ENCODE results near the gene MARCHF10. TPM values are rescaled to one million over a fixed set of nuclear protein-coding genes. Genes with fewer than 3 reads are reported as not detected.

The MARCHF10 gene
- total RNA-seq, 4 donors from 2014 or later = 0.19 TPM; not detected in 3

DNA sequence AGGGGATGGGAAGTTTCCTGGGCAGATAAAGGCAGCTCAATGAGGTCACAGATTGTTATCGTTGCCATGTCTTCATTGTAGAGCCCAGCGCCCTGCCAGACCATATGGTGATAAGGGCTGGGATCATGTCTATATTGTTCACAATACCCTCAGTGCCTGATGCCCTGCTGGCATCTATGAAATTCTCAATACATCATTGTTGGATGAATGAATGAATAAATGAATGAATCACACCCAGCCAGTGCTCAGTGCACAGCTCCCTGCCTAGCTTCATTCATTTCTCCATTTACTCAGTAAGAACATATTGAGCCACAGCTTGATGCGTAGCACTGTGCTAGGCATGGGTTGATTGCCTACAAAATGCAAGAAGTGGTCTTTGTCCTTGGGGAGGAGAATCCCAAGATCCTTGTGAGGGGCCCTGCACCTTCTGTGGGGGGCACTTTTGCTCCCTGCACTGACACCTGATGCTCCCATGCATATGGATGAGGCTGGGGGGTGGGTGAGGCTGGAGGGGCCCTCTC, 150.9 kb downstream of the MARCHF10 start:
- H3K4me1 ChIP-seq = peaks cover 0 to 24% (median 20%) of the 10 kb centered on the region in 3 donors
- no peak overlapping the region for H3K27ac ChIP-seq
- no peak for ATAC-seq
- TF ChIP-seq, protein P1, sequence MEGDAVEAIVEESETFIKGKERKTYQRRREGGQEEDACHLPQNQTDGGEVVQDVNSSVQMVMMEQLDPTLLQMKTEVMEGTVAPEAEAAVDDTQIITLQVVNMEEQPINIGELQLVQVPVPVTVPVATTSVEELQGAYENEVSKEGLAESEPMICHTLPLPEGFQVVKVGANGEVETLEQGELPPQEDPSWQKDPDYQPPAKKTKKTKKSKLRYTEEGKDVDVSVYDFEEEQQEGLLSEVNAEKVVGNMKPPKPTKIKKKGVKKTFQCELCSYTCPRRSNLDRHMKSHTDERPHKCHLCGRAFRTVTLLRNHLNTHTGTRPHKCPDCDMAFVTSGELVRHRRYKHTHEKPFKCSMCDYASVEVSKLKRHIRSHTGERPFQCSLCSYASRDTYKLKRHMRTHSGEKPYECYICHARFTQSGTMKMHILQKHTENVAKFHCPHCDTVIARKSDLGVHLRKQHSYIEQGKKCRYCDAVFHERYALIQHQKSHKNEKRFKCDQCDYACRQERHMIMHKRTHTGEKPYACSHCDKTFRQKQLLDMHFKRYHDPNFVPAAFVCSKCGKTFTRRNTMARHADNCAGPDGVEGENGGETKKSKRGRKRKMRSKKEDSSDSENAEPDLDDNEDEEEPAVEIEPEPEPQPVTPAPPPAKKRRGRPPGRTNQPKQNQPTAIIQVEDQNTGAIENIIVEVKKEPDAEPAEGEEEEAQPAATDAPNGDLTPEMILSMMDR (IDR thresholded peaks at IDR 0.05) = no peak
- TF ChIP-seq POLR2AphosphoS5 (IDR thresholded peaks at IDR 0.05) = no peak
- TF ChIP-seq EP300 (IDR thresholded peaks at IDR 0.05) = no peak
- no peak for TF ChIP-seq POLR2A (IDR thresholded peaks at IDR 0.05)
- peaks cover 22% of the 10 kb centered on the region for H3K27me3 ChIP-seq
- H3K4me3 ChIP-seq = no peak overlapping the region
- no peaks in the 10 kb centered on the region for H3K36me3 ChIP-seq
- 73 to 93% methylated on average over 2 to 3 of the region's 3 CpGs for WGBS, 2 donors (ENCODE audit: low coverage in 1 of 2)
- peaks cover 0 to 19% (median 0%) of the 10 kb centered on the region in 3 donors for H3K9me3 ChIP-seq

DNA sequence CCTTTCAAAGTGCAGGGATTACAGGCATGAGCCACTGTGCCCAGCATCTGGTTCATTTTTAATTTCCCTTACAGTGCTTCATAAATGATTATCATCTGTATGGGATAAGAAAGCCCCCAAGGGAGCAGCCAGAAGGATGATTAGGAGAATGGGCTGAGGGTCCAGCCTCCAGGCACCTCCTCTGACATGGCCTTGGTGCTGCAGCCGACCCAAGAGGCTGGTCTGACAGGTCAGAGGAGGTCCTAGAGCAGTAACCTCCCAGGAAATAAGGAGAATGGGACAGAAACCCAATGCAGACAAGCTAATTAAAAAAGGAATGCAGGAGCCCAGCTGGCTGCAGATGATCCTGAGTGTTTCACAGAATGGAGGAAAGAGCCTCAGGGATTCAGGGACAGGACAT, 151.7 kb downstream of the MARCHF10 start:
- no peak overlapping the region for H3K27ac ChIP-seq
- no CpG with 5 or more reads among the region's 1 CpG for WGBS, 2 donors (ENCODE audit: low coverage in 1 of 2)
- H3K4me1 ChIP-seq = peaks cover 0 to 27% (median 23%) of the 10 kb centered on the region in 3 donors
- H3K36me3 ChIP-seq = no peaks in the 10 kb centered on the region
- TF ChIP-seq POLR2AphosphoS5 (IDR thresholded peaks at IDR 0.05) (no peak), EP300 (IDR thresholded peaks at IDR 0.05) (no peak), POLR2A (IDR thresholded peaks at IDR 0.05) (no peak)
- TF ChIP-seq, protein P1 (IDR thresholded peaks at IDR 0.05) = no peak
- ATAC-seq = no peak
- no peak overlapping the region for H3K4me3 ChIP-seq
- H3K9me3 ChIP-seq = peaks cover 0 to 19% (median 0%) of the 10 kb centered on the region in 3 donors
- H3K27me3 ChIP-seq = peaks cover 29% of the 10 kb centered on the region

DNA sequence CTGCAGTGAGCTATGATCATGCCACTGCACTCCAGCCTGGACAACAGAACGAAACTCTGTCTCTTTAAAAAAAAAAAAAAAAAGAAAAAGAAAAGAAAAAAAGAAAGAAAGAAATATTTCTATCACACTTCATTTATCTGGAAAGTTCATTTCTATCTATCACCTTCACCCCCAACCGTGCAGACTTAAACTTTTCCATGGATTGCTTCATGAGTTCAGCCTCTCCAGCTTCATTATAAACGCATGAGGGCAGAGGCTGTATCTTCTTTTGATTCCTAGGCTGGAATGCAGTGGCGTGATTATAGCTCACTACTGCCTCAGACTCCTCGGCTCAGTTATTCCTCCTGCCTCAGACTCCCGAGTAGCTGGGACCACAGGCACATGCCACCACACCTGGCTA, 152.5 kb downstream of the MARCHF10 start:
- Histone ChIP-seq H3K27me3 (peaks cover 35% of the 10 kb centered on the region), H3K4me1 (peaks cover 0 to 27% (median 23%) of the 10 kb centered on the region in 3 donors), H3K4me3 (no peak overlapping the region), H3K27ac (no peak overlapping the region), H3K36me3 (no peaks in the 10 kb centered on the region), H3K9me3 (peaks cover 0 to 12% (median 0%) of the 10 kb centered on the region in 3 donors)
- WGBS, 2 donors (ENCODE audit: low coverage in 1 of 2) = 52 to 77% methylated on average over 6 of the region's 6 CpGs
- ATAC-seq = no peak
- TF ChIP-seq, protein P1 (IDR thresholded peaks at IDR 0.05) = no peak
- no peak for TF ChIP-seq POLR2AphosphoS5 (IDR thresholded peaks at IDR 0.05)
- no peak for TF ChIP-seq POLR2A (IDR thresholded peaks at IDR 0.05)
- TF ChIP-seq EP300 (IDR thresholded peaks at IDR 0.05) = no peak

DNA sequence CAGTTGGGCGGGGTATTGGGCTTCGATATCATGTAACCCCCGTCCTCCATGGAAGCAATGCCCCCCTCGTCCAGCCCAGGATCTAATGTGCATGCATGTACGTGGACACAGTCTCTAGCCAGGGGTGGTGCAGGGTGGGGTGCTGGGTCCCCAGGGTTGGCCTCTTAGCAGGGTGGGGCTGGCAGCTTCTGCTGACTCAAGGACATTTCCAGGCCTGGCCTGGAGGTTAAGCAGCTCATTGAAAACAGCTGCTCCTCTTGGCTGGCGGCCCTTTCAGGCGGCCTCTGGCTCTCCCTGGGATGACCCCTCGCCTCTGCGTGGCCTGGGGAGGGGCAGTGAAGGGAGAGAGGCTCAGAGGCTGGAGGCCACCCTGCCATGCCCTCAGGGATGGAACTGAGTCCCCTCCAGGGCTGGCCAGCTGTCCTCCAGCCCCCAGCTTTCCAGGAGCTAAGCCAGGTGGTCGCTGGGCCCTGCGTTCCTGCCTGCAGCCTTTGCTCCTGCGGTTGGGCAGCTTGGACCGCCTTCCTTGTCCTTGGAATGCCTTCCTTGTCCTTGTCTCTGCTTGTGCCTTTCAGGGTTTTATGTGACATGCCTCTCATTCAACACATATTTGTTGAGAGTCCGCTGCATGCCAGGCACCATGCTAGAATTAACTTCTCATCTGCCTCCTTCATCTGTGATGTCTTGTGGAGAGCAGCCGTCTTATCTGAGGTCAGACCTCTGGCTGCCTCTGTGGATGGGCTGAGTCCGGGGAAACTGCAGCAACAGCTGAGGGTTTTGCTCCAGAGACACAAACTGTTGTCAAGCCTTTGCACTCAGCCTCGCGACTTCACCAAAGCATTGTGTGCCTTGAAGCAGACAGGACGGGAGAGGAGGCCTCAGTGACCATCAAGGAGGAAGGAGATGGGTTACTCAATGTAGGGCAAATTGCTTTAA, 154.0 kb downstream of the MARCHF10 start:
- peak; percentile 33 for TF ChIP-seq POLR2AphosphoS5 (IDR thresholded peaks at IDR 0.05)
- TF ChIP-seq, protein P1 (IDR thresholded peaks at IDR 0.05) = no peak
- Histone ChIP-seq H3K9me3 (no peaks in the 10 kb centered on the region), H3K27me3 (peaks cover 39% of the 10 kb centered on the region), H3K4me1 (peaks cover 0 to 33% (median 23%) of the 10 kb centered on the region in 3 donors), H3K27ac (peak overlapping the region in 3 of 4 donors; percentile 66 to 78 (median 69)), H3K36me3 (no peaks in the 10 kb centered on the region), H3K4me3 (no peak overlapping the region)
- peak; percentile 58 for ATAC-seq
- 60 to 61% methylated on average over 6 to 9 of the region's 19 CpGs for WGBS, 2 donors (ENCODE audit: low coverage in 1 of 2)
